OCI-LY3 (cell line): ENCODE results near the gene SNTG2.

Experiments used
- CTCF ChIP-seq: fragments of 200-600, 300-600 bp; sonication (generic); IDR thresholded peaks from 2 replicates; pipeline ENCODE4 v1.5.1; 2014; ENCODE audit warnings: antibody characterized with exemption, low read length, low read depth
- EZH2phosphoT487 ChIP-seq: fragments of 200-600 bp; shearing (Covaris generic); IDR thresholded peaks from 2 replicates; pipeline ENCODE4 v1.6.1; 2018; ENCODE audit warnings: antibody characterized with exemption, mixed run types, low read depth

GRCh38 chr2:1053786-1054185 lies 103.1 kb downstream of the SNTG2 start:
- TF ChIP-seq CTCF (no peak), EZH2phosphoT487 (no peak)
